Measurements from ENCODE around the gene PGBD5.

The PGBD5 gene

DNA sequence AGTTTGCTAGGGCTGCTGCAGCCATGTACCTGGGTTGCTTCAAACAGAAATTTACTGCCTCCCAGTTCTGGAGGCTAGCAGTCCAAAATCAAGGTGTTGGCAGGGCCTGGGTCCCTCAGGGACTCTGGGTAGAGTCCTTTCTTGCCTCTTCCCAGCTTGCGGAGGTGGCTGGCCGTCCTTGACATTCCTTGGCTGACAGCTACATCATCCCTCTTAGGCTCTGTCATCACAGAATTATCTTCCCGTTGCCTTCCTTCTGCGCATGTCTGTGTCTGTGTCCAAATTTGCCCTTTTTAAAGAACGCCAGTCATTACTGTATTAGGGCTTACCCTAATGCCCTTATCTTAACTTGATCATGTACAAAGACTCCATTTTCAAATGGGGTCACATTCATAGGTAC lies 37.6 kb upstream of the PGBD5 start:
- in situ Hi-C loops (cut with HindIII; ENCODE audit: low pct_ligation_motif_present, low sequenced_read_pairs), result no loop called here
- no peaks in the 10 kb centered on the region for H3K27me3 ChIP-seq (replicated peaks)
- no peak overlapping the region for H3K4me3 ChIP-seq (ENCODE audit: low read depth, low read length)
- H3K36me3 ChIP-seq (replicated peaks), result no peaks in the 10 kb centered on the region
- TF ChIP-seq, protein P1, sequence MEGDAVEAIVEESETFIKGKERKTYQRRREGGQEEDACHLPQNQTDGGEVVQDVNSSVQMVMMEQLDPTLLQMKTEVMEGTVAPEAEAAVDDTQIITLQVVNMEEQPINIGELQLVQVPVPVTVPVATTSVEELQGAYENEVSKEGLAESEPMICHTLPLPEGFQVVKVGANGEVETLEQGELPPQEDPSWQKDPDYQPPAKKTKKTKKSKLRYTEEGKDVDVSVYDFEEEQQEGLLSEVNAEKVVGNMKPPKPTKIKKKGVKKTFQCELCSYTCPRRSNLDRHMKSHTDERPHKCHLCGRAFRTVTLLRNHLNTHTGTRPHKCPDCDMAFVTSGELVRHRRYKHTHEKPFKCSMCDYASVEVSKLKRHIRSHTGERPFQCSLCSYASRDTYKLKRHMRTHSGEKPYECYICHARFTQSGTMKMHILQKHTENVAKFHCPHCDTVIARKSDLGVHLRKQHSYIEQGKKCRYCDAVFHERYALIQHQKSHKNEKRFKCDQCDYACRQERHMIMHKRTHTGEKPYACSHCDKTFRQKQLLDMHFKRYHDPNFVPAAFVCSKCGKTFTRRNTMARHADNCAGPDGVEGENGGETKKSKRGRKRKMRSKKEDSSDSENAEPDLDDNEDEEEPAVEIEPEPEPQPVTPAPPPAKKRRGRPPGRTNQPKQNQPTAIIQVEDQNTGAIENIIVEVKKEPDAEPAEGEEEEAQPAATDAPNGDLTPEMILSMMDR (IDR thresholded peaks at IDR 0.05; ENCODE audit: low read depth, low read length, missing control alignments), result no peak
- H3K27ac ChIP-seq, result no peak overlapping the region
- DNase-seq, result no peak

DNA sequence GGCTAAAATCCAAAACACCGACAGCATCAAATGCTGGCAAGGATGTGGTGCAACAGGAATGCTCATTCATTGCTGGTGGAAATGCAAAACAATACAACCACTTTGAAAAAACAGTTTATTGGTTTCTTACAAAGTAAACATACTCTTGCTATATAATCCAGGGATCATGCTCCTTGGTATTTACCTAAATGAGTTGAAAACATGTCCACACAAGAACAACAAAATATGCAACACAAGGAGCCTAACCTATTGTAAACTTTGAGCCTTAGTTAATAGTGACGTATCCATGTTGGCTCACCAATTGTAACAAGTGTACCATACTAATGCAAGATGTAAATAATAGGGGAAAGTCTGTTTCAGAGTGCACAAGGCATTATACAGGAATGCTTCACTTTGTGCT lies 37.2 kb upstream of the PGBD5 start:
- Histone ChIP-seq H3K27ac (no peak overlapping the region), H3K27me3 (replicated peaks) (no peaks in the 10 kb centered on the region), H3K4me3 (ENCODE audit: low read depth, low read length) (no peak overlapping the region), H3K36me3 (replicated peaks) (no peaks in the 10 kb centered on the region)
- in situ Hi-C loops (cut with HindIII; ENCODE audit: low pct_ligation_motif_present, low sequenced_read_pairs), result no loop called here
- DNase-seq, result no peak
- TF ChIP-seq, protein P1 (IDR thresholded peaks at IDR 0.05; ENCODE audit: low read depth, low read length, missing control alignments), result no peak

DNA sequence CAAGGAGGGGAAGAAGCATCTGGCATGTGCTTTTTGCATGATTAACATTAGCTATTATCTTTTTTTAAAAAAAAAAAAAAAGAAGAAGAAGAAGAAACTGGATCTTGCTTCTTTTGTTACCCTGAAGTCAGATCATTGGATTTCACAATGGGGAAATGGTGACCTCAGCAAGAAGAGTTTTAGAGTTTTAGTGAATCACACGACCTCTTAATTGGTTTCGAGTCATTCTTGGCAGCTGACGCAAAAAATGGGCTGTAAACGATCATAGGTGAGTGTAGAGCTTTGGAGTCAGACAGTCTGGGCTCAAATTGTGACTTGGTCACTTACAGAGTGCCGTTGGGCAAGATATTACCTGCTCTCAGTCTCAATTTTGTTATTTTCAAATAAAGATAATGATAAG lies 33.3 kb upstream of the PGBD5 start:
- in situ Hi-C loops (cut with HindIII; ENCODE audit: low pct_ligation_motif_present, low sequenced_read_pairs), result no loop called here
- no peaks in the 10 kb centered on the region for H3K36me3 ChIP-seq (replicated peaks)
- DNase-seq, result peak; percentile 4
- no peak overlapping the region for H3K27ac ChIP-seq
- no peak overlapping the region for H3K4me3 ChIP-seq (ENCODE audit: low read depth, low read length)
- TF ChIP-seq, protein P1 (IDR thresholded peaks at IDR 0.05; ENCODE audit: low read depth, low read length, missing control alignments), result no peak
- H3K27me3 ChIP-seq (replicated peaks), result no peaks in the 10 kb centered on the region

DNA sequence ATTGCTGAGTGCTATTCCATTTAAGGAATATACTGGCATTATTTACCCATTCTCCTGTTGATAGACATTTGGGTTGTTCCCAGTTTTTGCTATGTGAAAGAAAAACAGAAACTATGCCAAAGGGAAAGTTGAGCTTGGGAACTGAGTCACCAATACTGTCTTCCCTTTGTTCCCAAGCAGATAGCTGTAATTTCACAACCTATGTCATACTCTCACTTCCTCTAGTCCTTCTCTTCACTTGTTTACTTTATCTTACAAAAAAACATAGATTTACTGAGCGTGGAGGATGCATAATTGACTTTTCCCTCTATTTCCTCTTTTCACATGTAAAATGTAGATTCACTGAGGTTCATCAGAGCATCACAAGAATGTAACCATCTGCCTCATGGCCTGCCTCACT lies 32.4 kb upstream of the PGBD5 start:
- DNase-seq, result no peak
- Histone ChIP-seq H3K4me3 (ENCODE audit: low read depth, low read length) (no peak overlapping the region), H3K27ac (peak overlapping the region; percentile 1), H3K36me3 (replicated peaks) (no peaks in the 10 kb centered on the region), H3K27me3 (replicated peaks) (no peaks in the 10 kb centered on the region)
- TF ChIP-seq, protein P1 (IDR thresholded peaks at IDR 0.05; ENCODE audit: low read depth, low read length, missing control alignments), result no peak
- in situ Hi-C loops (cut with HindIII; ENCODE audit: low pct_ligation_motif_present, low sequenced_read_pairs), result no loop called here

DNA sequence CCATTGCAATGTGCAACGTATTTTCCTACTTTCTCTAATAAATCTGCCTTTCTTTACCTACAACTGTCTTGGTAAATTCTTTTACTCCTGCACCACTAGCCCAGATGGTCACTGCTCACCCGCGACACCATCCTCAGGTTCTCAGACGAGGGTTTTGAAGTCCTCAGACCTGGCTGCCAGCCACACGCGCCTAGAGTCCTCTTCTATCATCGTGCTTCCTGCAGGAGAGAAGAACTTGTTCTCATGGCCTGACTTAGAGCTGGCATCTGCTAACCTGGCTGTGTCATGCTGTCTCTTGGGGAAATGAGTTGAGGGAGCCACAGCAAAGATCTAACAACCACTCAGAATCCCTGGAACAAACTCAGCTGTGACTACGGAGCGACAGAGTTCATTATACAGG lies 30.3 kb upstream of the PGBD5 start:
- H3K27me3 ChIP-seq (replicated peaks), result no peaks in the 10 kb centered on the region
- TF ChIP-seq, protein P1 (IDR thresholded peaks at IDR 0.05; ENCODE audit: low read depth, low read length, missing control alignments), result no peak
- no peak overlapping the region for H3K27ac ChIP-seq
- in situ Hi-C loops (cut with HindIII; ENCODE audit: low pct_ligation_motif_present, low sequenced_read_pairs), result no loop called here
- no peak overlapping the region for H3K4me3 ChIP-seq (ENCODE audit: low read depth, low read length)
- no peak for DNase-seq
- no peaks in the 10 kb centered on the region for H3K36me3 ChIP-seq (replicated peaks)

DNA sequence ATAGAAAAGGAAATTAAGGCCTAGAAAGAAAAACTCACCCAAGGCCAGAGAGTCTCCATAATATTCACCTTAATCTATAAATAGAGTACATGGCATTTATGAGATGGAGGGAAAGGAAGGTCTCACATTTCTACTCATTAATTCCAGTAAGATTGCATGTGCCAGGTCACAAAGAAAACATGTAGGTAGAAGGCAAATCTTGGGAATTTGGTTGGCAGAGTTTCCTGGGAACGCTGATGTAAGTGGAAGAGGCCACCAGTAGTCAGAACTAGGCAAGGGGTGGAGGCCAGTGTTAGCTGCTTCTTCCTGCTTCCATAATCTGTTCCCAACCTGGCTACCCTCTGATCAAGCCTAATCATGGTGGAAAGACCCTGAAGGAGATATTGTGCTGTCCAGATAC lies 29.2 kb upstream of the PGBD5 start:
- TF ChIP-seq, protein P1 (IDR thresholded peaks at IDR 0.05; ENCODE audit: low read depth, low read length, missing control alignments), result no peak
- no peak for DNase-seq
- Histone ChIP-seq H3K4me3 (ENCODE audit: low read depth, low read length) (no peak overlapping the region), H3K36me3 (replicated peaks) (no peaks in the 10 kb centered on the region), H3K27me3 (replicated peaks) (no peaks in the 10 kb centered on the region), H3K27ac (no peak overlapping the region)
- in situ Hi-C loops (cut with HindIII; ENCODE audit: low pct_ligation_motif_present, low sequenced_read_pairs), result no loop called here

Measured in brain microvascular endothelial cell (primary cell).